PC-9 (cell line): ENCODE measurements around the gene AMMECR1.

Experiments used
- EZH2 ChIP-seq: fragments of 200-600 bp; sonication (generic); IDR thresholded peaks from 2 replicates; pipeline ENCODE4 v1.8.0; 2017; ENCODE audit warnings: antibody characterized with exemption, low read depth
- TF ChIP-seq, protein P1 (sequence below): fragments of 200-600 bp; sonication (generic); conservative IDR thresholded peaks from 2 replicates; pipeline ENCODE4 v1.6.1; 2017; ENCODE audit warnings: mixed run types, antibody characterized with exemption, mild to moderate bottlenecking, moderate library complexity

DNA sequence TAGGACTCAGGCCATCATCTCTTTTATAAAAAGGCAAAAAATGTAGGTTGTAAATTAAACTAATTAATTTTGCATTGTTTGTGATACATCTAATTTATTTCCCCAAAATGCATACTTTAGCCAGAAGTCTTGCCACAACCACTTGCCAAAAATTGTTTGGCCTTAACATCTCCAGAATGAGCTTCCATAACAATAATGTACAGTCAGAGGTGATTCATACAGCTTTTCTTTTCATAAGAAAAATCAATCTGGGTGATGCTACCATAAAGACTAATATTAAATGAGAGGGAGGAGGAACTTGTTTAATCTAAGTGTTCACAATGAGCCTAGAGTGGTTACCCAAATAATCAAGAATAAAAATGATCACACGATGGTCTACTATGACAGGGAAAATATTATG, 59.3 kb downstream of the AMMECR1 start:
- TF ChIP-seq, protein P1, sequence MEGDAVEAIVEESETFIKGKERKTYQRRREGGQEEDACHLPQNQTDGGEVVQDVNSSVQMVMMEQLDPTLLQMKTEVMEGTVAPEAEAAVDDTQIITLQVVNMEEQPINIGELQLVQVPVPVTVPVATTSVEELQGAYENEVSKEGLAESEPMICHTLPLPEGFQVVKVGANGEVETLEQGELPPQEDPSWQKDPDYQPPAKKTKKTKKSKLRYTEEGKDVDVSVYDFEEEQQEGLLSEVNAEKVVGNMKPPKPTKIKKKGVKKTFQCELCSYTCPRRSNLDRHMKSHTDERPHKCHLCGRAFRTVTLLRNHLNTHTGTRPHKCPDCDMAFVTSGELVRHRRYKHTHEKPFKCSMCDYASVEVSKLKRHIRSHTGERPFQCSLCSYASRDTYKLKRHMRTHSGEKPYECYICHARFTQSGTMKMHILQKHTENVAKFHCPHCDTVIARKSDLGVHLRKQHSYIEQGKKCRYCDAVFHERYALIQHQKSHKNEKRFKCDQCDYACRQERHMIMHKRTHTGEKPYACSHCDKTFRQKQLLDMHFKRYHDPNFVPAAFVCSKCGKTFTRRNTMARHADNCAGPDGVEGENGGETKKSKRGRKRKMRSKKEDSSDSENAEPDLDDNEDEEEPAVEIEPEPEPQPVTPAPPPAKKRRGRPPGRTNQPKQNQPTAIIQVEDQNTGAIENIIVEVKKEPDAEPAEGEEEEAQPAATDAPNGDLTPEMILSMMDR = no peak
- TF ChIP-seq EZH2 = no peak
